Left kidney (tissue), 2 donors: ENCODE measurements around the gene FARP2. TPM values are rescaled to one million over a fixed set of nuclear protein-coding genes. Genes with fewer than 3 reads are reported as not detected.

Experiments used
- DNase-seq: peaks from one replicate; pipeline ENCODE4 v3.0.0-alpha.2; 2013
- polyA plus RNA-seq: library from polyadenylated mRNA; unstranded; fragments of 120-200 nt; gene quantifications from one replicate; pipeline ENCODE4 v1.2.1, GENCODE V29; 2013; ENCODE audit not compliant: insufficient read length

The FARP2 gene
- polyA plus RNA-seq, 1 donor, result 72.2 TPM

DNA sequence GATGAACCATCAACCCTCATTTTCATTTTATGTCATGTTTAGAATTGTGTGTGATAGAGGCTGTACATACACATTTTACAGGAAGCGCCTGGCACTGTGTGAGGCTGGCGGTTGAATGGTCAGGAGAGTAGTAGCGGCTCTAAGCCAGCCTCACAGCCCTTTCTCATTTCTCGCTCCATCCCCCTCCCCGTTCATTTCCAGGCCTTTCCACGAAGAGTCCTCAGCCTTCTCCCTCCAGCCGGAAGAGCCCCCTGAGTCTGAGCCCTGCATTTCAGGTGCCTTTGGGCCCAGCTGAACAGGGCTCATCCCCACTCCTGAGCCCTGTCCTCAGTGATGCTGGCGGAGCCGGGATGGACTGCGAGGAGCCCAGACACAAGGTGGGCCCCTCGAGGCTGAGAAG is 100.5 kb downstream of the FARP2 start:
- no peak for DNase-seq

GRCh38 chr2:241458687-241459086 is 102.6 kb downstream of the FARP2 start:
- no peak for DNase-seq

DNA sequence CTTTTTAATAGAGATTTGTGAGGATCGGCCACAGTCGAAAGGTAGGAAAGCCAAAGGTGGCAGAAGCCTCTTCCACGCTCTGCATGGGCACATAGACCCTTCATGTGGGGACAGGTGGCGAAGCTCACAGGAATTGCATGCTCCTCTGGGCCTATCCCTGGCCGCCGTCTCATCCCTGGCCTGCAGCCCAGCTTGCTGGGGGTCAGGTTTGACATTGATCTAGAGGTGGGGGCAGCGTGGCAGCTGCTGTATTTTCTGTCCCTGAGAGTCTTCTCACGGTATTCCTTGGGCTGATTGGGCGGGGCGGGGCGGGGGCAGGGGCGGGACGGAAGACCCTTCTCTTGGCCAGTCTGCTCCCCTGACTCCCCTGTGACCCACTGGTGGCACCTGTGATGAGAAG is 103.4 kb downstream of the FARP2 start:
- DNase-seq, result no peak

GRCh38 chr2:241460631-241461030 is 104.5 kb downstream of the FARP2 start:
- DNase-seq, result no peak

DNA sequence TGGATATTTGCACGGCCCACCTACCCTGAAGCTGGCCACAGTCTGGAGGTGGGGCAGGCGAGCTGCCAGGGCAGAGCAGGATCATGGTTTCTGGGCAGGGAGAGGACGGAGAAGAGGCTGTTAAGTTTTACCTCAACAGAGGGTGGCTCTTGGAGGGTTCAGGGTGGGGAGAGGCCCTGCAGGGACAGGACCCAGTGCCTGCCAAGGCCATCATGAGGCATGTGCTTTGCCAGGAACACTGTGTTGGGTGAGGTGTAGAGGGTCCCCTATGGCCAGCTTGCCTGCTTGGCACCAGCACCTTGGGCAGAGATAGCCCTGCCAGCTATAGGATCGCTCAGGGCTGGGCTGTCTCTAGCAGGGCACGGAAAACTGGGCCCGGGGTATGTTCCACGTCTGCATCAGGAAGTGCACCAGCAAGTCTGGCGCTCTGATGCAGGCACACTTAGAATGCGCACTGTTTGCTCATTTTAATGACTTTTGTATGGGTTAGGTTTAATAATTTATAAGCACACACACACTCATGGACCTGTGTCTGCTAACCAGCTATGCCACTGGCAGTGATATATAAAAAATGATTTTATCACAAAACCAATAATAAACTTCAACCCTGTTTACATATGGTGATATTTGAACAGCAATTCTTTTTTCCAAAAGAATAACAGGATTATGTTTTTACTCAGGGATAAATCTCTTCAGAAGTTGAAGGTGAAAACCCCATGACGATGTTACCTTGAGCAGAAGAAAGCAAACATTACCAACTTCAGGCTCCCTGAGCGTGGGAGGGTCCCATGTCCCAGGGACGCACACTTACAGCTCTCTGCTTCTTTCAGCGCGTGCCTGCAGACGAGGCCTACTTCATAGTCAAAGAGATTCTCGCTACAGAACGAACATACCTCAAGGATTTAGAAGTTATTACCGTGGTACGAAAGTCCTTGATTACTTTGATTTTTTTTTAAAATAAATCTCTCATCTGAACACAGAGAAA is 105.9 kb downstream of the FARP2 start:
- DNase-seq, result no peak

GRCh38 chr2:241463276-241464135 is 107.4 kb downstream of the FARP2 start:
- DNase-seq, result no peak

GRCh38 chr2:241465543-241465942 is 109.5 kb downstream of the FARP2 start:
- DNase-seq, result no peak

DNA sequence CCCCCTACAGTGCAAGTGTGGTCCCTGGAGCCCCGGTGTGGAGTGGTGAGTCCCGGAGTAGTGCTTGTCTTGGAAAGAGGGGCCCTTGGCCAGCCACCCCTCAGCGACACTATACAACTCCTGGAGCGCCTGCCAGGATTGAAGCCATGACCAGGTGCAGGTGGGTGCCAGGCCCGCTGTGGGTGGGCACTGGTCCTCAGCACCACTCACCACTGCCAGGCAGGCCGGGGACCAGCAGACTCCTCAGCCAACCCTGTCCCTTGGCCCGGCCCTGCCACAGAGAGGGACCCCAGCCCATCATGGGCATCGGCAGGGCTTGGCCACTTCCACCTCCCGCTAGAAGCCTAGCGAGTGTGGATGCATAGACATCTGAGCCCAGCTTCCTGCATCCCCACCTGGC is 110.1 kb downstream of the FARP2 start:
- no peak for DNase-seq

DNA sequence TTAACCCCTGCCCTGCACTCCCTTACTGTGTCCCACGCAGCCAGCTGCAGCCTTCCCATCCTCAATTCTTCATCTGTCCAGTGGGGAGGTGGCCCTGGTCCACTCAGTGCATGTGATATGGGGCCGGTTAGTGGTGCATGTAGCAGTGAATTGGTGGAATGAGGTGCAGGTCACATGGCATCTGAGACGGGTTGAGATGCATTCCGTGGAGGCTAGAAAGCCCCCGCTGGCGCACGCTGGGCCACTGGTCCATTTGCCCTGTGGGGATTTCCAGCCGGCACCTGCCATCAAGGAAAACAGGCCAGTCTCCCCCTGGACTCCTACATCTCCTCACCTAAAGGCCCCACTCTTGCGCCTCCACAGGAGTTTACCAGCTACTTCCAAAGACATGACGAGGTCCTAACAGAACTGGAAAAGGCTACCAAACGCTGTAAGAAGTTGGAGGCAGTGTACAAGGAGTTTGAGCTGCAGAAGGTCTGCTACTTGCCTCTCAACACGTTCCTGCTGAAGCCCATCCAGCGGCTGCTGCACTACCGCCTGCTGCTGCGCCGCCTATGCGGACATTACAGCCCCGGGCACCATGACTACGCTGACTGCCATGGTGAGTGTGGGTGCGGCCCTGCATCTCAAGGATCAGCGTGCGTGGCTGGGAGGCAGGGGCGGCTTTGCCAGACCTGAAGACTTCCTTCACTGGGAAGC is 111.8 kb downstream of the FARP2 start:
- DNase-seq, result no peak

DNA sequence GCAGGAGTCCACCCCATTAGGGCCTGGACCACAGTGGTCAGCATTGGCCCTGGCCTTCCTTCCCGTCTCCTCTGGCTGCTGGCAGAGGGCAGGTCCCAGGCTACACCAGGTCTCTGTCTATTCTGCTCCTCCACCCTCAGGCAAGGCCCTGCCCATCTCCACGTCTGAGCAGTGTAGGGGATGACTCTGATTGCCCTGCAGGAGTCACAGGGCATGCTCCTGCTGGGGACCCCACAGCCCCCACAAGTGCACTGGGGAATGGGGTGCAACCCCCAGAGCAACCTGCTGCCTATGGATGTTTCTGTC is 112.3 kb downstream of the FARP2 start:
- DNase-seq, result no peak

- no peak for DNase-seq
These were observed 113.7 kb downstream of the FARP2 start for GRCh38 chr2:241469746-241470145.

GRCh38 chr2:241473399-241473798 is 117.3 kb downstream of the FARP2 start:
- DNase-seq, result no peak

DNA sequence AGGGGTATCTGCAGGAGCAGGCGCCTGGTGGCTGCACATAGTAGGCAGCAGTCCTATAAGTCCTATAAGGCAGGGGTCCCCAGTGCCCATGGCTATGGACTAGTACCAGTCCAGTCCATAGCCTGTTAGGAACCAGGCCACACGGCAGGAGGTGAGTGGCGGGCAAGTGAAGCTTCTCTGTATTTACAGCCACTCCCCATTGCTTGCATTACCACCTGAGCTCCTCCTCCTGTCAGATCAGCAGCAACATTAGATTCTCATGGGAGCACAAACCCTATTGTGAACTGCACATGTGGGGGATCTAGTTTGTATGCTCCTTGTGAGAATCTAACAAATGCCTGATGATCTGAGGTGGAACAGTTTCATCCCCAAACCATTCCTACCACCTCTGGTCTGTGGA is 119.2 kb downstream of the FARP2 start:
- DNase-seq, result no peak

- no peak for DNase-seq
These were observed 122.1 kb downstream of the FARP2 start for GRCh38 chr2:241478166-241478565.

GRCh38 chr2:241479026-241479898 is 123.2 kb downstream of the FARP2 start:
- no peak for DNase-seq

DNA sequence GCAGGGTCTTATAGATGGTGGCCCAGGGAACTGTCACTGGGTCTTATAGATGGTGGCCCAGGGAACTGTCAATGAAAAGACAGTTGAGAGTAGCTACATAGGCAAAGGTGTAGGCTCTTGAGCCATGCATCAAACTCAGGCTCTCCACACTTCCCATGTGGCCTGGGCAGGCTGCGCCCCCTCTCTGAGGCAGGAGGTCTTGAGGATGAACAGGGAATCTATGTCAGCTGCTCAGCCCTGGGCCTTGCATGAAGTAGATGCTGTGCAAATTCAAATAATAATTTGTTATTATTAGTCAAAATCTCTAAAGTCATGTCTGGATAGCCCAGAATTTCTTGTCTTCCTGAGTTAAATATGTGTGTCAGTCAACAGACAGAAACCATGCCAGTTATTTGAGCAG is 125.6 kb downstream of the FARP2 start:
- DNase-seq, result no peak

GRCh38 chr2:241482126-241482955 is 126.3 kb downstream of the FARP2 start:
- DNase-seq, result no peak

GRCh38 chr2:241483305-241483704 is 127.2 kb downstream of the FARP2 start:
- no peak for DNase-seq

- no peak for DNase-seq
These were observed 129.3 kb downstream of the FARP2 start for GRCh38 chr2:241485172-241485911.

- DNase-seq, result no peak
These were observed 133.0 kb downstream of the FARP2 start for GRCh38 chr2:241489088-241489487.
